Measurements from ENCODE around the gene MFSD6L. TPM values are rescaled to one million over a fixed set of nuclear protein-coding genes. Genes with fewer than 3 reads are reported as not detected.

The MFSD6L gene
- total RNA-seq: 0.44 TPM

GRCh38 chr17:8798846-8799569, at the start of gene MFSD6L:
TSS of gene MFSD6L (minus strand) at chr17:8799365. CDS start at chr17:8799120, 245 bp downstream.

GRCh38 chr17:8758137-8758596, 41.0 kb downstream of the MFSD6L start, which contains the start of gene SPDYE4:
TSS of gene SPDYE4 (minus strand) at chr17:8758546. CDS start at chr17:8758382, 164 bp downstream.

Other genes starting within 250 kb of the MFSD6L start
- gene MYH10, start 168.6 kb downstream of the MFSD6L start, total RNA-seq: 188 TPM
- not detected for gene CCDC42, start 54.5 kb downstream of the MFSD6L start, total RNA-seq
- not detected for gene SPDYE4, start 40.8 kb downstream of the MFSD6L start, total RNA-seq
- 2.5 TPM for gene PIK3R6, start 68.3 kb upstream of the MFSD6L start, total RNA-seq
- 2.9 TPM for gene PIK3R5, start 166.3 kb upstream of the MFSD6L start, total RNA-seq
- 16.7 TPM for gene NTN1, start 222.1 kb upstream of the MFSD6L start, total RNA-seq